HL-60 (cell line): ENCODE data around the gene RAB31.

ENCODE experiments used
- CTCF ChIP-seq: IDR thresholded peaks from one replicate; pipeline ENCODE4 v1.5.1; 2011; ENCODE audit warnings: low read length, control low read depth, inconsistent platforms; ENCODE audit not compliant: insufficient read depth
- GABPA ChIP-seq: IDR thresholded peaks from 2 replicates; pipeline ENCODE4 v1.6.1; 2012; ENCODE audit warnings: low read depth
- POLR2AphosphoS5 ChIP-seq: IDR thresholded peaks from 2 replicates; pipeline ENCODE4 v1.6.1; 2012; ENCODE audit warnings: low read depth
- REST ChIP-seq: IDR thresholded peaks from 2 replicates; pipeline ENCODE4 v1.6.1; 2012; ENCODE audit warnings: low read depth; ENCODE audit not compliant: insufficient replicate concordance

GRCh38 chr18:9910071-9910470, 202.0 kb downstream of the RAB31 start:
- TF ChIP-seq CTCF (no peak), POLR2AphosphoS5 (no peak), GABPA (no peak), REST (no peak)
